IPS-18a (cell line): ENCODE results near the gene NEXN.

Experiments used
- H3K27ac ChIP-seq: one replicate; pipeline ENCODE4 v1.5.1; 2013; ENCODE audit warnings: low read length
- H3K27me3 ChIP-seq: one replicate; pipeline ENCODE4 v1.6.1; 2013; ENCODE audit warnings: mild to moderate bottlenecking, low read length; ENCODE audit not compliant: control insufficient read depth, insufficient read depth
- H3K36me3 ChIP-seq: one replicate; pipeline ENCODE4 v1.6.1; 2013; ENCODE audit warnings: low read depth, low read length; ENCODE audit not compliant: control insufficient read depth
- H3K4me1 ChIP-seq: one replicate; pipeline ENCODE4 v1.6.1; 2013; ENCODE audit warnings: low read depth, low read length; ENCODE audit not compliant: control insufficient read depth
- H3K4me3 ChIP-seq: one replicate; pipeline ENCODE4 v1.5.1; 2013; ENCODE audit warnings: low read length
- H3K9ac ChIP-seq: one replicate; pipeline ENCODE4 v1.6.1; 2013; ENCODE audit warnings: mild to moderate bottlenecking, low read length, moderate library complexity
- H3K9me3 ChIP-seq: one replicate; pipeline ENCODE4 v1.6.1; 2013; ENCODE audit warnings: low read depth, low read length; ENCODE audit not compliant: control insufficient read depth

Gene NEXN

GRCh38 chr1:77945345-77945744 is 56.9 kb downstream of the NEXN start:
- Histone ChIP-seq H3K4me1 (no peaks in the 10 kb centered on the region), H3K9me3 (no peaks in the 10 kb centered on the region), H3K9ac (no peak overlapping the region), H3K36me3 (peaks cover 74% of the 10 kb centered on the region), H3K4me3 (no peak overlapping the region), H3K27me3 (no peaks in the 10 kb centered on the region), H3K27ac (no peak overlapping the region)

GRCh38 chr1:77948841-77949424 is 60.5 kb downstream of the NEXN start:
- Histone ChIP-seq H3K36me3 (peaks cover 98% of the 10 kb centered on the region), H3K9me3 (no peaks in the 10 kb centered on the region), H3K9ac (no peak overlapping the region), H3K4me3 (no peak overlapping the region), H3K4me1 (no peaks in the 10 kb centered on the region), H3K27ac (no peak overlapping the region), H3K27me3 (no peaks in the 10 kb centered on the region)

- peaks cover 98% of the 10 kb centered on the region for H3K36me3 ChIP-seq
- H3K27me3 ChIP-seq, result no peaks in the 10 kb centered on the region
- H3K4me1 ChIP-seq, result no peaks in the 10 kb centered on the region
- H3K27ac ChIP-seq, result no peak overlapping the region
- no peak overlapping the region for H3K9ac ChIP-seq
- no peaks in the 10 kb centered on the region for H3K9me3 ChIP-seq
- no peak overlapping the region for H3K4me3 ChIP-seq
Observed at GRCh38 chr1:77950873-77951272, 62.4 kb downstream of the NEXN start.

- no peaks in the 10 kb centered on the region for H3K27me3 ChIP-seq
- H3K9me3 ChIP-seq, result no peaks in the 10 kb centered on the region
- no peak overlapping the region for H3K27ac ChIP-seq
- no peak overlapping the region for H3K9ac ChIP-seq
- no peaks in the 10 kb centered on the region for H3K4me1 ChIP-seq
- H3K4me3 ChIP-seq, result no peak overlapping the region
- peaks cover 99% of the 10 kb centered on the region for H3K36me3 ChIP-seq
Observed at GRCh38 chr1:77951328-77951727, 62.9 kb downstream of the NEXN start.

GRCh38 chr1:77953907-77954306 is 65.5 kb downstream of the NEXN start:
- peaks cover 99% of the 10 kb centered on the region for H3K36me3 ChIP-seq
- H3K4me1 ChIP-seq, result no peaks in the 10 kb centered on the region
- no peak overlapping the region for H3K9ac ChIP-seq
- no peak overlapping the region for H3K27ac ChIP-seq
- H3K4me3 ChIP-seq, result no peak overlapping the region
- H3K27me3 ChIP-seq, result no peaks in the 10 kb centered on the region
- no peaks in the 10 kb centered on the region for H3K9me3 ChIP-seq

GRCh38 chr1:77954521-77954920 is 66.1 kb downstream of the NEXN start:
- no peak overlapping the region for H3K9ac ChIP-seq
- H3K27me3 ChIP-seq, result no peaks in the 10 kb centered on the region
- no peaks in the 10 kb centered on the region for H3K9me3 ChIP-seq
- H3K4me3 ChIP-seq, result no peak overlapping the region
- no peak overlapping the region for H3K27ac ChIP-seq
- no peaks in the 10 kb centered on the region for H3K4me1 ChIP-seq
- peaks cover 99% of the 10 kb centered on the region for H3K36me3 ChIP-seq

- H3K4me1 ChIP-seq, result no peaks in the 10 kb centered on the region
- H3K27ac ChIP-seq, result no peak overlapping the region
- H3K9ac ChIP-seq, result no peak overlapping the region
- H3K4me3 ChIP-seq, result no peak overlapping the region
- no peaks in the 10 kb centered on the region for H3K27me3 ChIP-seq
- H3K36me3 ChIP-seq, result peaks cover 99% of the 10 kb centered on the region
- no peaks in the 10 kb centered on the region for H3K9me3 ChIP-seq
Observed at GRCh38 chr1:77955709-77956108, 67.3 kb downstream of the NEXN start.

- H3K4me1 ChIP-seq, result no peaks in the 10 kb centered on the region
- no peak overlapping the region for H3K27ac ChIP-seq
- no peak overlapping the region for H3K9ac ChIP-seq
- H3K36me3 ChIP-seq, result peaks cover 99% of the 10 kb centered on the region
- H3K9me3 ChIP-seq, result no peaks in the 10 kb centered on the region
- no peak overlapping the region for H3K4me3 ChIP-seq
- no peaks in the 10 kb centered on the region for H3K27me3 ChIP-seq
Observed at GRCh38 chr1:77956464-77956863, 68.0 kb downstream of the NEXN start.

GRCh38 chr1:77958391-77958790 is 70.0 kb downstream of the NEXN start:
- H3K27ac ChIP-seq, result no peak overlapping the region
- H3K27me3 ChIP-seq, result no peaks in the 10 kb centered on the region
- no peaks in the 10 kb centered on the region for H3K9me3 ChIP-seq
- H3K36me3 ChIP-seq, result peaks cover 100% of the 10 kb centered on the region
- H3K4me1 ChIP-seq, result no peaks in the 10 kb centered on the region
- no peak overlapping the region for H3K9ac ChIP-seq
- no peak overlapping the region for H3K4me3 ChIP-seq

- Histone ChIP-seq H3K9ac (no peak overlapping the region), H3K4me3 (no peak overlapping the region), H3K27me3 (no peaks in the 10 kb centered on the region), H3K27ac (no peak overlapping the region), H3K36me3 (peaks cover 100% of the 10 kb centered on the region), H3K4me1 (no peaks in the 10 kb centered on the region), H3K9me3 (no peaks in the 10 kb centered on the region)
Observed at GRCh38 chr1:77958850-77959249, 70.4 kb downstream of the NEXN start.

- Histone ChIP-seq H3K9me3 (no peaks in the 10 kb centered on the region), H3K27me3 (no peaks in the 10 kb centered on the region), H3K36me3 (peaks cover 100% of the 10 kb centered on the region), H3K27ac (no peak overlapping the region), H3K4me1 (no peaks in the 10 kb centered on the region), H3K4me3 (no peak overlapping the region), H3K9ac (no peak overlapping the region)
Observed at GRCh38 chr1:77961392-77961791, 73.0 kb downstream of the NEXN start.

GRCh38 chr1:77966291-77966690 is 77.9 kb downstream of the NEXN start:
- no peaks in the 10 kb centered on the region for H3K9me3 ChIP-seq
- no peak overlapping the region for H3K9ac ChIP-seq
- H3K27me3 ChIP-seq, result no peaks in the 10 kb centered on the region
- no peaks in the 10 kb centered on the region for H3K4me1 ChIP-seq
- no peak overlapping the region for H3K27ac ChIP-seq
- H3K4me3 ChIP-seq, result no peak overlapping the region
- H3K36me3 ChIP-seq, result peaks cover 97% of the 10 kb centered on the region
